Measurements from ENCODE around the gene CCDC91.

DNA sequence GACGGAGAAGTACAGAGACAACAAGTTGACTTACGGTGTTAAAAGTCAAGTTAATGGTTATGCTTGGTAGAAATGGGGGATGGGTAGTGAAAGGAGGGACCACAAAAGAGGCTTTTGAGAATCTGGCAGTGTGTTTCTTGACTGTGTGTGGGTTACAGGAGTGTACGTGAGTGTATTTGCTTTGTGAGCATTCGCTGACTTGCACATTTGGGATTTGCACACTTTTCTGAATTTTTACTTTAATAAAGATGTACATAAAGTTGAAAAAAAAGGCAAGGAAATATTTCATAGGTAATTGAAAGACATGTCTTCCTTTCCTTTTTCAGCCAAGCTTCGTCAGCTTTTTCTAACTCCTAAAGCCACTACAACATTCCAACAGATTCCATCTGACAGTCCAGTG lies 28.6 kb upstream of the CCDC91 start:
- no peak for TF ChIP-seq POLR2A (IDR thresholded peaks at IDR 0.05)
- TF ChIP-seq, protein P1, sequence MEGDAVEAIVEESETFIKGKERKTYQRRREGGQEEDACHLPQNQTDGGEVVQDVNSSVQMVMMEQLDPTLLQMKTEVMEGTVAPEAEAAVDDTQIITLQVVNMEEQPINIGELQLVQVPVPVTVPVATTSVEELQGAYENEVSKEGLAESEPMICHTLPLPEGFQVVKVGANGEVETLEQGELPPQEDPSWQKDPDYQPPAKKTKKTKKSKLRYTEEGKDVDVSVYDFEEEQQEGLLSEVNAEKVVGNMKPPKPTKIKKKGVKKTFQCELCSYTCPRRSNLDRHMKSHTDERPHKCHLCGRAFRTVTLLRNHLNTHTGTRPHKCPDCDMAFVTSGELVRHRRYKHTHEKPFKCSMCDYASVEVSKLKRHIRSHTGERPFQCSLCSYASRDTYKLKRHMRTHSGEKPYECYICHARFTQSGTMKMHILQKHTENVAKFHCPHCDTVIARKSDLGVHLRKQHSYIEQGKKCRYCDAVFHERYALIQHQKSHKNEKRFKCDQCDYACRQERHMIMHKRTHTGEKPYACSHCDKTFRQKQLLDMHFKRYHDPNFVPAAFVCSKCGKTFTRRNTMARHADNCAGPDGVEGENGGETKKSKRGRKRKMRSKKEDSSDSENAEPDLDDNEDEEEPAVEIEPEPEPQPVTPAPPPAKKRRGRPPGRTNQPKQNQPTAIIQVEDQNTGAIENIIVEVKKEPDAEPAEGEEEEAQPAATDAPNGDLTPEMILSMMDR (IDR thresholded peaks at IDR 0.05): no peak
